SK-N-SH treated with all-trans-retinoic acid at 6 μM for 48 hours (cell line): ENCODE measurements around the gene C11orf86.

Experiments
- ARNTL ChIP-seq: fragments of 450-650 bp; formaldehyde crosslinking; IDR thresholded peaks from 2 replicates; pipeline ENCODE4 v1.5.0; 2020; ENCODE audit warnings: low read depth, mild to moderate bottlenecking, moderate library complexity, borderline replicate concordance
- TCF4 ChIP-seq: fragments of 250-450 bp; sonication (Bioruptor Pico); IDR thresholded peaks from 2 replicates; pipeline ENCODE4 v1.8.0; 2021; ENCODE audit warnings: mild to moderate bottlenecking, moderate library complexity, borderline replicate concordance
- TOX ChIP-seq: fragments of 250-450 bp; sonication (Bioruptor Pico); IDR thresholded peaks from 2 replicates; pipeline ENCODE4 v1.8.0; 2021; ENCODE audit warnings: mild to moderate bottlenecking, moderate library complexity, borderline replicate concordance
- ZFP3 ChIP-seq: fragments of 250-450 bp; sonication (Bioruptor Pico); IDR thresholded peaks from 2 replicates; pipeline ENCODE4 v1.5.0; 2020; ENCODE audit warnings: mild to moderate bottlenecking, moderate library complexity

DNA sequence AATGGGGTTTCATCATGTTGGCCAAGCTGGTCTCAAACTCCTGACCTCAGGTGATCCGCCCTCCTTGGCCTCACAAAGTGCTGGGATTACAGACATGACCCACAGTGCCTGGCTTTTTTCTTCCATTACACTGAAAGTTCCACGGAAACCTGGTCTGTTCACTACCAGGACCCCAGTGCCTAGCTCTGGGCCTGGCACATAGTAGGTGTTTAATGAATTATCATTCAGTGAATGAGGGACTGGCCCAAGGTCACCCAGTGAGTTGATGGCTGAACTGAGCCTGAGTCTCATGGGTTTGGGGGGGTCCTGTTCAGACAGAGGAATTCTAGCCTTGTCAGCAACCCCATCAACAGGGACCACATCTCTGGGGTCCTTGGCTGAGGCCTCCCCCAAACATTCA is 3.1 kb downstream of the C11orf86 start:
- no peak for TF ChIP-seq ARNTL
- no peak for TF ChIP-seq TCF4
- TF ChIP-seq TOX (CRISPR knock-in tag): no peak
- TF ChIP-seq ZFP3 (CRISPR knock-in tag): no peak
